ENCODE measurements around the gene AGRP. TPM values are rescaled to one million over a fixed set of nuclear protein-coding genes. Genes with fewer than 3 reads are reported as not detected.

Gene AGRP
- total RNA-seq, 4 donors from 2014 or later = not detected

GRCh38 chr16:67470359-67470758 lies 13.0 kb downstream of the AGRP start:
- DNase-seq = peak; percentile 98 to 99
- peaks cover 38 to 60% of the 10 kb centered on the region in 2 donors for H3K4me1 ChIP-seq
- no peaks in the 10 kb centered on the region for H3K27me3 ChIP-seq
- intact Hi-C loops (cut with DNase I) = no loop called here
- H3K27ac ChIP-seq = peak overlapping the region in 2 of 3 donors; percentile 49 to 57
- no peak overlapping the region for H3K4me3 ChIP-seq (replicated peaks in 1 of 3)
- 4 to 11% methylated on average over 4 to 7 of the region's 7 CpGs for WGBS, 2 donors
- H3K36me3 ChIP-seq = no peaks in the 10 kb centered on the region
- no peak for TF ChIP-seq POLR2A (IDR thresholded peaks at IDR 0.05)
- peak in 1 of 6 experiments; percentile 5 for TF ChIP-seq CTCF (IDR thresholded peaks at IDR 0.05)
- H3K9me3 ChIP-seq = no peaks in the 10 kb centered on the region

- 84 to 91% methylated on average over 5 of the region's 5 CpGs for WGBS, 2 donors
- no peak for DNase-seq
- TF ChIP-seq CTCF (IDR thresholded peaks at IDR 0.05) = no peak
- TF ChIP-seq POLR2A (IDR thresholded peaks at IDR 0.05) = no peak
- Histone ChIP-seq H3K27ac (no peak overlapping the region), H3K4me3 (replicated peaks in 1 of 3) (no peak overlapping the region), H3K36me3 (no peaks in the 10 kb centered on the region), H3K4me1 (peaks cover 32 to 58% of the 10 kb centered on the region in 2 donors), H3K9me3 (no peaks in the 10 kb centered on the region), H3K27me3 (no peaks in the 10 kb centered on the region)
- intact Hi-C loops (cut with DNase I) = loop anchor here (5.0 kb wide), 1 partner anchor 41 kb away; no protein-coding TSS in a partner anchor
Measured at GRCh38 chr16:67468731-67469130, 14.6 kb downstream of the AGRP start.

GRCh38 chr16:67466581-67466980 lies 16.8 kb downstream of the AGRP start:
- Histone ChIP-seq H3K27ac (peak overlapping the region in 1 of 3 donors; percentile 21), H3K36me3 (no peaks in the 10 kb centered on the region), H3K4me3 (replicated peaks in 1 of 3) (no peak overlapping the region), H3K9me3 (no peaks in the 10 kb centered on the region), H3K4me1 (peaks cover 45 to 71% of the 10 kb centered on the region in 2 donors), H3K27me3 (no peaks in the 10 kb centered on the region)
- intact Hi-C loops (cut with DNase I) = loop anchor here (5.0 kb wide), 1 partner anchor 39 kb away; no protein-coding TSS in a partner anchor
- no peak for DNase-seq
- 40 to 55% methylated on average over 6 of the region's 6 CpGs for WGBS, 2 donors
- TF ChIP-seq POLR2A (IDR thresholded peaks at IDR 0.05) = no peak
- TF ChIP-seq CTCF (IDR thresholded peaks at IDR 0.05) = no peak

GRCh38 chr16:67464565-67464964 lies 18.8 kb downstream of the AGRP start:
- no peak for DNase-seq
- no peaks in the 10 kb centered on the region for H3K27me3 ChIP-seq
- no peak overlapping the region for H3K4me3 ChIP-seq (replicated peaks in 1 of 3)
- H3K27ac ChIP-seq = peak overlapping the region in 1 of 3 donors; percentile 3
- peaks cover 48 to 74% of the 10 kb centered on the region in 2 donors for H3K4me1 ChIP-seq
- 77 to 79% methylated on average over 2 of the region's 2 CpGs for WGBS, 2 donors
- H3K9me3 ChIP-seq = no peaks in the 10 kb centered on the region
- no peaks in the 10 kb centered on the region for H3K36me3 ChIP-seq
- TF ChIP-seq POLR2A (IDR thresholded peaks at IDR 0.05) = no peak
- no peak for TF ChIP-seq CTCF (IDR thresholded peaks at IDR 0.05)
- intact Hi-C loops (cut with DNase I) = no loop called here

GRCh38 chr16:67463691-67464090 lies 19.7 kb downstream of the AGRP start:
- TF ChIP-seq POLR2A (IDR thresholded peaks at IDR 0.05) (no peak), CTCF (IDR thresholded peaks at IDR 0.05) (no peak)

More at GRCh38 chr16:67463691-67464090, 19.7 kb downstream of the AGRP start:
- no peak overlapping the region for H3K27ac ChIP-seq
- H3K36me3 ChIP-seq = no peaks in the 10 kb centered on the region
- intact Hi-C loops (cut with DNase I) = no loop called here
- no peaks in the 10 kb centered on the region for H3K27me3 ChIP-seq
- H3K9me3 ChIP-seq = no peaks in the 10 kb centered on the region
- 93 to 98% methylated on average over 4 of the region's 4 CpGs for WGBS, 2 donors
- H3K4me3 ChIP-seq (replicated peaks in 1 of 3) = no peak overlapping the region
- no peak for DNase-seq
- peaks cover 53 to 77% of the 10 kb centered on the region in 2 donors for H3K4me1 ChIP-seq

Data from thyroid gland (tissue), 4 donors.